ENCODE results near the gene SMPD2.

Gene SMPD2

GRCh38 chr6:109440331-109441068 lies at the start of gene SMPD2, which contains the start of gene PPIL6:
SMPD2 (plus strand) TSS chr6:109440724; CDS start chr6:109441122, 398 bp downstream.
PPIL6 (minus strand) TSS chr6:109440628; CDS start chr6:109440590, 38 bp downstream.
- peak; percentile 95 for DNase-seq

GRCh38 chr6:109393157-109393885 lies 47.2 kb upstream of the SMPD2 start:
- DNase-seq = no peak

- no peak for DNase-seq
Observed at GRCh38 chr6:109393886-109394281, 46.6 kb upstream of the SMPD2 start.

- no peak for DNase-seq
Observed at GRCh38 chr6:109396046-109396718, 44.3 kb upstream of the SMPD2 start.

- DNase-seq = no peak
Observed at GRCh38 chr6:109397020-109397419, 43.5 kb upstream of the SMPD2 start.

- no peak for DNase-seq
Observed at GRCh38 chr6:109406196-109406595, 34.3 kb upstream of the SMPD2 start.

- DNase-seq = no peak
Observed at GRCh38 chr6:109411034-109411433, 29.5 kb upstream of the SMPD2 start.

- no peak for DNase-seq
Observed at GRCh38 chr6:109417646-109418045, 22.9 kb upstream of the SMPD2 start.

GRCh38 chr6:109420751-109421150 lies 19.8 kb upstream of the SMPD2 start:
- DNase-seq = no peak

GRCh38 chr6:109421184-109421583 lies 19.3 kb upstream of the SMPD2 start:
- no peak for DNase-seq

GRCh38 chr6:109424946-109425345 lies 15.6 kb upstream of the SMPD2 start:
- DNase-seq = no peak

GRCh38 chr6:109428889-109429477 lies 11.5 kb upstream of the SMPD2 start:
- DNase-seq = peak; percentile 67

GRCh38 chr6:109429496-109429895 lies 11.0 kb upstream of the SMPD2 start:
- DNase-seq = no peak

GRCh38 chr6:109434456-109434855 lies 6.1 kb upstream of the SMPD2 start:
- DNase-seq = no peak

GRCh38 chr6:109436041-109436440 lies 4.5 kb upstream of the SMPD2 start:
- DNase-seq = no peak

GRCh38 chr6:109441069-109441816 lies 719 bp downstream of the SMPD2 start:
- DNase-seq = peak; percentile 63

- no peak for DNase-seq
Observed at GRCh38 chr6:109442393-109442924, 1.9 kb downstream of the SMPD2 start.

- no peak for DNase-seq
Observed at GRCh38 chr6:109443425-109443950, 3.0 kb downstream of the SMPD2 start.

- DNase-seq = no peak
Observed at GRCh38 chr6:109445382-109445781, 4.9 kb downstream of the SMPD2 start.

- no peak for DNase-seq
Observed at GRCh38 chr6:109446072-109446471, 5.5 kb downstream of the SMPD2 start.

GRCh38 chr6:109446541-109446940 lies 6.0 kb downstream of the SMPD2 start:
- no peak for DNase-seq

- no peak for DNase-seq
Observed at GRCh38 chr6:109447087-109447486, 6.6 kb downstream of the SMPD2 start.
